GM19468 (cell line): ENCODE results near the gene ADH6.
"Not testable (repeated sequence)": the region's sequence is repeated elsewhere in the genome, so short reads cannot be mapped to it uniquely, and the experiment has no call there.

Experiments used
- ATAC-seq: cut with Tn5 transposase; IDR thresholded peaks from one replicate; pipeline ENCODE4 v1.9.1; 2021; ENCODE audit warnings: mild to moderate bottlenecking, moderate library complexity, moderate number of reproducible peaks; ENCODE audit not compliant: unreplicated experiment; ENCODE audit errors: extremely low read depth

ADH6 gene

GRCh38 chr4:99200138-99200537, 18.9 kb downstream of the ADH6 start:
- no peak for ATAC-seq

- ATAC-seq = no peak
Observed at GRCh38 chr4:99190336-99190735, 28.7 kb downstream of the ADH6 start.

GRCh38 chr4:99189900-99190299, 29.1 kb downstream of the ADH6 start:
- ATAC-seq = not testable (repeated sequence)

- no peak for ATAC-seq
Observed at GRCh38 chr4:99186029-99186428, 33.0 kb downstream of the ADH6 start.

GRCh38 chr4:99185581-99185980, 33.5 kb downstream of the ADH6 start:
- ATAC-seq = no peak

GRCh38 chr4:99180382-99181070, 38.5 kb downstream of the ADH6 start:
- no peak for ATAC-seq

GRCh38 chr4:99179626-99180025, 39.4 kb downstream of the ADH6 start:
- ATAC-seq = no peak

GRCh38 chr4:99179178-99179577, 39.9 kb downstream of the ADH6 start:
- ATAC-seq = no peak

- no peak for ATAC-seq
Observed at GRCh38 chr4:99166544-99166943, 52.5 kb downstream of the ADH6 start.

GRCh38 chr4:99165978-99166377, 53.1 kb downstream of the ADH6 start:
- ATAC-seq = no peak

- ATAC-seq = peak; percentile 31
Observed at GRCh38 chr4:99161373-99162099, 57.5 kb downstream of the ADH6 start.

- ATAC-seq = no peak
Observed at GRCh38 chr4:99159699-99160098, 59.3 kb downstream of the ADH6 start.

GRCh38 chr4:99157478-99157935, 61.5 kb downstream of the ADH6 start:
- no peak for ATAC-seq

- no peak for ATAC-seq
Observed at GRCh38 chr4:99156992-99157391, 62.1 kb downstream of the ADH6 start.

- ATAC-seq = no peak
Observed at GRCh38 chr4:99154658-99155342, 64.2 kb downstream of the ADH6 start.
